WI38 (cell line): ENCODE results near the gene LYL1.

ENCODE experiments used
- H3K4me3 ChIP-seq: 2 replicates; pipeline ENCODE4 v1.5.1; 2011; ENCODE audit warnings: low read depth, mild to moderate bottlenecking, control low read depth, low read length
- CTCF ChIP-seq: IDR thresholded peaks from 2 replicates; pipeline ENCODE4 v1.5.1; 2012; ENCODE audit warnings: low read depth, mild to moderate bottlenecking, control low read depth, low read length

Gene LYL1

DNA sequence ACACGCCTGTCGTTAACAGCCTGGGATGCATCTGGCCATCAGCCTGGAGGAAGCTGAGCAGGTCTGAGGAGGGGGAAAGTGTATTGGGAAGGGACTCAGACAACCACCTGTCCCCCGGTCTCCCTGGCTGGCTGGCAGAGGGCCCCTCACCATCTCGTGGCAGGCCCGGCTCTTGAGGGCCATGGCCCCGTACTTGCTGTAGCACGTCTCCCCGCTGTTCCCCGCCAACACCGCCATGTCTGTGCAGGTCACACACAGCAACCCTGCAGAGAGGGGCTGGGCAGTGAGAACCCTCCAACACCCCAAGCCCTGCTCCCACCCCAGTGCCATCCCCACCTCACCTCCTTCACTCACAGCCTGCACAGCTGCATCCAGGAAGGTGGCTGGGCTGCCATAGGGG lies 9.9 kb upstream of the LYL1 start:
- no peak overlapping the region for H3K4me3 ChIP-seq
- TF ChIP-seq CTCF, result no peak

DNA sequence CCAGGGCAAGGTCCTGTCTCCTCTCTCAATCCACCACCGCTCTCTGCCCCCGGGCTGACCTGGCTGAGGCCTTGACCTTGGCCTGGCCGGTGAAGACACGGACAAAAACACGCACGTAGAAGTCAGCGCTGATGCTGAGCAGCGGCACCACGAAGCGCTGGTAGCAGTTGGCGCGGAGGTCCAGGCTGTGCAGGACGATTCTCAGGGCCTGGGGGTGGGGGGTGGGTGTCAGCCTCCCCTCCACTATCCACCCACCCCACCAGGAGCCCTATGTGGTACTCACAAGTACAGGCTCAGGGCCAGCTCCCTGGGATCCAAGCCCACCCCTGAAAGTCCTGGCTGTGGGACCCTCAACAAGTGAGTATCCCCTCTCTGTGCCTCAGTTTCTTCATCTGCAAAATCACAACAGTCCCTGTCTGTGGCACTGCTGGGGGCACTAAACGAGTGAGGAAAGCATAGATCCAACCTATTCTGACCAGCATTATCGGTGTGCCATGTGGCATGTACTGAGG lies 7.5 kb upstream of the LYL1 start:
- TF ChIP-seq CTCF, result no peak
- no peak overlapping the region for H3K4me3 ChIP-seq

DNA sequence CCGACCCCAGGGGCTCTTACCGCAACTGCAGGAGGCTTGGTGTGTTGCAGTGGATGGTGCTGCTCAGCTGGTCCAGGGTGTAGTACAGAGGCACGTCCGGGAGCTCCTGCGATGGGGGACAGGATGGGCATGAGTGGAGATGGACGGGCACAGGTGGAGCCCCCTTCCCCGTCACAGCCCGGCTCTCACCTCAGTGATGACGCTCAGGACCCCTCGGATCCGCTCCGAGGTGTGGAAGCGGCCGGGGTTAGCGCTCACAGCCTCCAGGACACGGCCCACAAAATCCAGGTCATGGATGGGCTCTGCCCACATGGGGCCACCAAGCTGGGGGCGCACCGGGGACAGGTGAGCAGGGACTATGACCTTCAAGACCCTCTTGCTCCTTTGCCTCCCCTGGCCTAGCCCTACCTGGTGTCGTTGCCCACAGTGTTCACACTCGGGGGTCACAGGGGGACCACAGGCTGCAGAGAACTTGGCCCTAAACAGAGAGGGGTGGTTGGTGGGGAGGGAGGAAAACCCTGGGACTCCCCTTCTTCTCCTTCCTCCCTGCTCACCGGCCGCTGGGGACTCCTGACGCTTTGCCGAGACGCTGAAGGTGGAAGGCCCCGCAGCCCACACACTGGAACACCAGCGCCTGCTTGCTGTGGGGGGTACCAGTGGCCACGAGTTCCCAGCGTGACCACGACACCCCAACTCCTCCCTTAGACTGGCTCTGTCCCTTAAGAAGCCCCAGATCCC lies 6.9 kb upstream of the LYL1 start:
- TF ChIP-seq CTCF, result no peak

DNA sequence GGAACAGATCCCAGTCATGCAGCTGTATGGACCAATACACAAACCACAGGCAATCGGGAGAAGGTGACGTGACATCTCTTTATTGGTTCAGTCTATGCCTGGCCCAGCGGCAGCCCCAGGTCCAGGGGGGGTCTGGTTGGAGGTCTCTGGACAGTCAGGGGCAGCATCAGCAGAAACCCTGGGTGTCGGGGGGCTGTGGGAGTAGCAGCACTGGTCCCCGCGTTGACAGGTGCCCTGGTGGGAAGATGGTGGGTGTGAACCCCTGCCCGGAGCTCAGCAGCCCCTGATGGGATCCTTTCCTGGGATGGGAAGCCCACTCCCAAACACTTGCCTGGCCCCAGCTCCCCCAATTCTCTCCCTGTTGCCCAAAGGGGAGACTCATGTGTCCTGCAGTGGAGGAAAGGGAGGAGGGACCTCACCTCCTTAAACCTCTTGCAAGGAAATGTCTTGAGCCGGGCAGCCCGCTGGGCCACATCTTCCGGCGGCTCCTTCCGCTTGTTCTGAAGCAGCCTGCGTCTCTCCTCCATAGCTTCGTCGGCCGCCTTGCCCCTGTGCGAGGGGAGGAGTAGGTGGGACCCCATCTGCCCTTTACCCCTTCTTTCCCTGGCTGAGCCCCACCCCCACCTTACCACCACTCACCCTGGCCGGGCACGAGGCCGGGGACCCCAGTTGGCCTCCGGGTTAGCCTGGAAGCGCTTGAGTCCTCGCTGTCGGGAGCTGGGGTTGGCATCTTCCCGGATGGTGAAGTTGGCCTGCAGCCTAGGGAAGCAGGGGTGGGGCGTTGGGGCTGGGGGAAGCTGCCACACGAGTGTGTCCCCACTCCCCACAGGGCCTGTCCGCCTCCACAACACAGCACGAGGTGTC lies 2.4 kb upstream of the LYL1 start:
- no peak for TF ChIP-seq CTCF
- H3K4me3 ChIP-seq, result no peak overlapping the region

More for the DNA sequence above, 6.9 kb upstream of the LYL1 start:
- H3K4me3 ChIP-seq, result no peak overlapping the region

DNA sequence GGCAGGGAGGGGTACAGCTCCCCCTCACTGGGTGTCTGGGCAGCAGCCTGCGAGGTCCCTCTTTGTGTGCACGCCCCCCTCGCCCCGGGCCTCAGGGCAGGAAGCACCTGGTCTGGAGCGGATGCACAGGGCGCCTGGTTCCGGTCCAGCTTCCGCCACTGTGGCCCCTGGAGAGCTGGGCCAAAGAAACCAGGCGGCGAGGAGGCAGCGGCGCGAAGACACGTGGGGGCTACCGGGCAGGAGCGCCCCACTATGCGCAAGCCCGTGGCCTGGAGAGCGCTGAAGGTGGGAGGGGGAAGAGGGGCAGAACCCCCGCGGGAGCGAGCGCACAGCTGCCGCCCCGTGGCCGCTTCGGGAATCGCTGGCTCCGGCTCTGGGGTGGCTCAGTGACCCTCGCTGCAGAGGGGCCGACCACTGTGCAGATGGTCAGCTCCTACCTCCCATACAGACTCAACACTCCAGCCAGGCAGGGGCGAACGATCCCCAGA lies 1.7 kb upstream of the LYL1 start:
- H3K4me3 ChIP-seq, result no peak overlapping the region

GRCh38 chr19:13103581-13104359 lies 1.1 kb upstream of the LYL1 start:
- H3K4me3 ChIP-seq, result no peak overlapping the region
- no peak for TF ChIP-seq CTCF

More for the DNA sequence above, 1.7 kb upstream of the LYL1 start:
- peak; percentile 38 for TF ChIP-seq CTCF
